ENCODE results near the gene SUSD4. TPM values are rescaled to one million over a fixed set of nuclear protein-coding genes. Genes with fewer than 3 reads are reported as not detected.

Gene SUSD4
- total and polyA plus RNA-seq, 12 donors: 1.5 to 26.9 (median 7.0) TPM

GRCh38 chr1:223175633-223176032 is 188.3 kb downstream of the SUSD4 start:
- peak in 4 of 7 donors; percentile 27 to 56 (median 44) for DNase-seq
- H3K9me3 ChIP-seq (replicated peaks in 1 of 3): no peaks in the 10 kb centered on the region
- peak overlapping the region in 3 of 5 donors; percentile 45 to 83 (median 54) for H3K27ac ChIP-seq
- intact Hi-C loops (cut with DNase I): no loop called here
- H3K27me3 ChIP-seq: no peaks in the 10 kb centered on the region
- no peak overlapping the region for H3K4me3 ChIP-seq
- 61 to 76% (median 67%) methylated on average over 3 of the region's 3 CpGs for WGBS, 4 donors
- H3K36me3 ChIP-seq (replicated peaks in 1 of 2): no peaks in the 10 kb centered on the region
- TF ChIP-seq POLR2A (IDR thresholded peaks at IDR 0.05): no peak
- TF ChIP-seq CTCF (IDR thresholded peaks at IDR 0.05): no peak
- H3K4me1 ChIP-seq (replicated peaks in 1 of 2): peaks cover 0 to 4% of the 10 kb centered on the region in 2 donors

GRCh38 chr1:223175032-223175431 is 188.9 kb downstream of the SUSD4 start:
- Histone ChIP-seq H3K27me3 (no peaks in the 10 kb centered on the region), H3K4me1 (replicated peaks in 1 of 2) (peaks cover 0 to 4% of the 10 kb centered on the region in 2 donors), H3K27ac (peak overlapping the region in 3 of 5 donors; percentile 45 to 83 (median 50)), H3K4me3 (no peak overlapping the region), H3K36me3 (replicated peaks in 1 of 2) (no peaks in the 10 kb centered on the region), H3K9me3 (replicated peaks in 1 of 3) (no peaks in the 10 kb centered on the region)
- DNase-seq: peak in 2 of 7 donors; percentile 17 to 61
- 47 to 73% (median 63%) methylated on average over 4 of the region's 4 CpGs for WGBS, 4 donors
- TF ChIP-seq POLR2A (IDR thresholded peaks at IDR 0.05) (no peak), CTCF (IDR thresholded peaks at IDR 0.05) (peak in 3 of 6 experiments; percentile 13 to 33 (median 26))
- intact Hi-C loops (cut with DNase I): no loop called here

Small RNAs within 50 kb of the gene (small RNA-seq; reads per million reads assigned to genes)
- 0 reads per million in 2 donors for gene RNU4-57P

Other genes starting within 250 kb of the SUSD4 start
- gene TLR5, start 220.9 kb downstream of the SUSD4 start, total RNA-seq: 10 to 100 TPM in 2 of 9 donors, 1 to 10 TPM in 6, under 1 TPM in 1; 0.33 to 11.5 (median 6.0) TPM
- 1 to 10 TPM in 2 of 3 donors, under 1 TPM in 1; 0.74 to 5.4 (median 2.0) TPM for gene TLR5, start 220.9 kb downstream of the SUSD4 start, polyA plus RNA-seq
- not detected for gene CCDC185, start 29.2 kb upstream of the SUSD4 start, total RNA-seq
- not detected for gene CCDC185, start 29.2 kb upstream of the SUSD4 start, polyA plus RNA-seq

All from adrenal gland (tissue), 12 donors.